ENCODE measurements around the gene POU3F3. TPM values are rescaled to one million over a fixed set of nuclear protein-coding genes. Genes with fewer than 3 reads are reported as not detected.

Gene POU3F3
- total and polyA plus RNA-seq, 2 of the 8 experiments (the other 6 are each of a cell fraction or from before 2014, with no cell fraction given) = 0.09 TPM; not detected in 1

DNA sequence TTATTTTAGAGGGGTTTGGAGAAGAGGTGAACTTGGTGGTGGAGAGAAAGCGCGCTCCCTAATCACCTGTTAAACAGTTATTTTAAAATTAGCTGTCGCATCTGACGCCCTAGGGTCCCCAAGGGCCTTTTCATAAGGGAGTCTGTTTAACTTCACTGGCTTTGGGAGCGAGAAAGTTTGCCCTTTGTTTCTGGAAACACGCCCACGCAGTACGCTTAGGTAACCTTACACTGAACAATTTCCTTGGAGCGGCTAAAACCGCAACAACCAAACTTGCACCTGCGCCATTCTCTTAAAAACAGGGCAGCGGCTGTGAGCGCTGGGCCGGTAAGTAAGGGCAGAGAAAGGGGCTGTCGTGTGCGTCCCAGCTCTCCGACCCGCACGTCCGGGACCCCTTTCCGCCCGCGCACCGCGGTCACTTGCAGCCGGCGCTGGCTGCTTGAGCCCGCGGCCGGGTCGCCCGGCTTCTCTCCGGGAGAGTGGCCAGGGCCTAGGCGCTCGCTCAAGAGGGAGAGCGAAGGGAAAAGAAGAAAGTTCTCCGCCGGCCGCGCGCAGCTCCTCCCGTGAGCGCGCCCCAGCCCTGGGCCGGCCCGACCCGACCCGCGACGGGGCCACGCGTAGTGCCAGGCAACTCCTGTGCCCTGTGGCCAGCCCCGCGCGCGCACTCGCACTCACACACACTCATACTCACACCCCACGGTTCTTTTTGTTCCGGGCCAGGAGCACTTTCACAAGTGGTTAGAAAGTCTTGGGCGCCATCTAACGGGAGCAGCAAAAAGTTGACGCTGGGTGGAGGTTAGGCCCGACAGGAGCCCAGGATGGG is 19.2 kb downstream of the POU3F3 start (continued):
- peak; percentile 94 for TF ChIP-seq KDM4A (IDR thresholded peaks at IDR 0.05; ENCODE audit: low read depth, low read length, severe bottlenecking)
- TF ChIP-seq SIRT6 (IDR thresholded peaks at IDR 0.05; ENCODE audit: low read length) = no peak
- no peak for TF ChIP-seq SRF (IDR thresholded peaks at IDR 0.05; ENCODE audit: low read depth, low read length)
- no peak for TF ChIP-seq KDM5A (IDR thresholded peaks at IDR 0.05; ENCODE audit: low read length)
- 0 out of 2 replicates have a peak, but pooled peaks have one; percentile 33 for TF ChIP-seq PHF8 (conservative IDR thresholded peaks at IDR 0.05; ENCODE audit: low read depth, low read length)
- TF ChIP-seq TBP (IDR thresholded peaks at IDR 0.05; ENCODE audit: low read depth, low read length) = no peak
- no peak for TF ChIP-seq GABPA (IDR thresholded peaks at IDR 0.05; ENCODE audit: borderline replicate concordance, insufficient read depth, low read length)
- no peak for TF ChIP-seq ZNF274 (IDR thresholded peaks at IDR 0.05; ENCODE audit: borderline replicate concordance, extremely low read depth, low read length)
